GM19395 (cell line): Measurements from ENCODE around the gene NUP188.

ENCODE experiments used
- ATAC-seq: cut with Tn5 transposase; IDR thresholded peaks from one replicate; pipeline ENCODE4 v1.9.1; 2021; ENCODE audit warnings: mild to moderate bottlenecking, moderate library complexity; ENCODE audit not compliant: unreplicated experiment

The NUP188 gene

GRCh38 chr9:128913048-128913900 lies 34.2 kb upstream of the NUP188 start:
- ATAC-seq, result no peak

- ATAC-seq, result no peak
Measured at GRCh38 chr9:128913995-128914772, 33.3 kb upstream of the NUP188 start.

GRCh38 chr9:128916204-128916603 lies 31.3 kb upstream of the NUP188 start:
- ATAC-seq, result no peak

GRCh38 chr9:128916745-128917144 lies 30.8 kb upstream of the NUP188 start:
- no peak for ATAC-seq

- no peak for ATAC-seq
Measured at GRCh38 chr9:128917151-128917849, 30.2 kb upstream of the NUP188 start.

GRCh38 chr9:128918921-128919320 lies 28.6 kb upstream of the NUP188 start:
- ATAC-seq, result no peak

- no peak for ATAC-seq
Measured at GRCh38 chr9:128919402-128920089, 28.0 kb upstream of the NUP188 start.

- ATAC-seq, result no peak
Measured at GRCh38 chr9:128920381-128921058, 27.0 kb upstream of the NUP188 start, which contains the start of gene PHYHD1. Gene PHYHD1 (plus strand): TSS chr9:128920982. CDS start chr9:128922324, 1,342 bp downstream.

GRCh38 chr9:128921881-128922763 lies 25.4 kb upstream of the NUP188 start:
- ATAC-seq, result no peak

- no peak for ATAC-seq
Measured at GRCh38 chr9:128923493-128923883, 24.0 kb upstream of the NUP188 start.

- no peak for ATAC-seq
Measured at GRCh38 chr9:128927731-128928411, 19.6 kb upstream of the NUP188 start.

- no peak for ATAC-seq
Measured at GRCh38 chr9:128928624-128929023, 18.9 kb upstream of the NUP188 start.

GRCh38 chr9:128929560-128929959 lies 17.9 kb upstream of the NUP188 start:
- no peak for ATAC-seq

GRCh38 chr9:128933731-128934130 lies 13.8 kb upstream of the NUP188 start:
- ATAC-seq, result no peak

GRCh38 chr9:128936171-128936865 lies 11.2 kb upstream of the NUP188 start:
- no peak for ATAC-seq

- no peak for ATAC-seq
Measured at GRCh38 chr9:128937310-128938165, 10.0 kb upstream of the NUP188 start.

- no peak for ATAC-seq
Measured at GRCh38 chr9:128940271-128940921, 7.1 kb upstream of the NUP188 start.
